ENCODE results near the gene LRBA. TPM values are rescaled to one million over a fixed set of nuclear protein-coding genes. Genes with fewer than 3 reads are reported as not detected.

Gene LRBA
- total and polyA plus RNA-seq, 4 donors: 8.2 to 69.8 (median 32.8) TPM

DNA sequence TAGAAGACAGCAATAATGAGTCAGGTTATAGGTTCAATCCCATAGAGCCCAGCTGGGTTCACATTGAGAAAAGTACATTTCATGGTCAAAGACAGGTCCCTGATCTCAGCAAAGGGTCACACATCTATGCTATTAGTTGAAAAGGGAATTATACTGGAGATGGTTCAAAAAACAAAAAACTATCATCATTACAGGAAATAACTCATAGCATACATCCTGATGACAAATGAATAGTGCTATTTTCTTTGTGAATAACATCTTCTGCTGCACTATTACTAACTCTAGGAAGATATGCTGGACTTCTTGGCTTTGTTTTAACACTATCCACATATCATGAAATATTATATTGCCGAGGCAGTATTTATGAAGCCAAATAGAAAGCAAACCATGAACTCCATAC is 635.6 kb downstream of the LRBA start:
- TF ChIP-seq JUND (IDR thresholded peaks at IDR 0.05) (no peak), SP1 (IDR thresholded peaks at IDR 0.05) (no peak), TAF1 (conservative IDR thresholded peaks at IDR 0.05) (no peak), FOXA2 (IDR thresholded peaks at IDR 0.05) (no peak), REST (IDR thresholded peaks at IDR 0.05) (no peak), EGR1 (IDR thresholded peaks at IDR 0.05; ENCODE audit: low read depth in 2 of 2) (no peak), FOXA1 (IDR thresholded peaks at IDR 0.05) (no peak), RXRA (IDR thresholded peaks at IDR 0.05) (no peak), RAD21 (IDR thresholded peaks at IDR 0.05) (no peak), GABPA (IDR thresholded peaks at IDR 0.05 in 1 of 2, conservative IDR thresholded peaks at IDR 0.05 in 1 of 2) (no peak), YY1 (IDR thresholded peaks at IDR 0.05) (no peak), HNF4A (conservative IDR thresholded peaks at IDR 0.05) (no peak), NR2F2 (IDR thresholded peaks at IDR 0.05) (no peak), HNF4G (IDR thresholded peaks at IDR 0.05) (no peak)
- TF ChIP-seq, protein P1, sequence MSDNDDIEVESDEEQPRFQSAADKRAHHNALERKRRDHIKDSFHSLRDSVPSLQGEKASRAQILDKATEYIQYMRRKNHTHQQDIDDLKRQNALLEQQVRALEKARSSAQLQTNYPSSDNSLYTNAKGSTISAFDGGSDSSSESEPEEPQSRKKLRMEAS (IDR thresholded peaks at IDR 0.05): no peak
- TF ChIP-seq, protein P2, sequence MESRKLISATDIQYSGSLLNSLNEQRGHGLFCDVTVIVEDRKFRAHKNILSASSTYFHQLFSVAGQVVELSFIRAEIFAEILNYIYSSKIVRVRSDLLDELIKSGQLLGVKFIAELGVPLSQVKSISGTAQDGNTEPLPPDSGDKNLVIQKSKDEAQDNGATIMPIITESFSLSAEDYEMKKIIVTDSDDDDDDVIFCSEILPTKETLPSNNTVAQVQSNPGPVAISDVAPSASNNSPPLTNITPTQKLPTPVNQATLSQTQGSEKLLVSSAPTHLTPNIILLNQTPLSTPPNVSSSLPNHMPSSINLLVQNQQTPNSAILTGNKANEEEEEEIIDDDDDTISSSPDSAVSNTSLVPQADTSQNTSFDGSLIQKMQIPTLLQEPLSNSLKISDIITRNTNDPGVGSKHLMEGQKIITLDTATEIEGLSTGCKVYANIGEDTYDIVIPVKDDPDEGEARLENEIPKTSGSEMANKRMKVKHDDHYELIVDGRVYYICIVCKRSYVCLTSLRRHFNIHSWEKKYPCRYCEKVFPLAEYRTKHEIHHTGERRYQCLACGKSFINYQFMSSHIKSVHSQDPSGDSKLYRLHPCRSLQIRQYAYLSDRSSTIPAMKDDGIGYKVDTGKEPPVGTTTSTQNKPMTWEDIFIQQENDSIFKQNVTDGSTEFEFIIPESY (IDR thresholded peaks at IDR 0.05): no peak
- TF ChIP-seq, protein P3, sequence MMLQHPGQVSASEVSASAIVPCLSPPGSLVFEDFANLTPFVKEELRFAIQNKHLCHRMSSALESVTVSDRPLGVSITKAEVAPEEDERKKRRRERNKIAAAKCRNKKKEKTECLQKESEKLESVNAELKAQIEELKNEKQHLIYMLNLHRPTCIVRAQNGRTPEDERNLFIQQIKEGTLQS (IDR thresholded peaks at IDR 0.05): no peak
- TF ChIP-seq, protein P4, sequence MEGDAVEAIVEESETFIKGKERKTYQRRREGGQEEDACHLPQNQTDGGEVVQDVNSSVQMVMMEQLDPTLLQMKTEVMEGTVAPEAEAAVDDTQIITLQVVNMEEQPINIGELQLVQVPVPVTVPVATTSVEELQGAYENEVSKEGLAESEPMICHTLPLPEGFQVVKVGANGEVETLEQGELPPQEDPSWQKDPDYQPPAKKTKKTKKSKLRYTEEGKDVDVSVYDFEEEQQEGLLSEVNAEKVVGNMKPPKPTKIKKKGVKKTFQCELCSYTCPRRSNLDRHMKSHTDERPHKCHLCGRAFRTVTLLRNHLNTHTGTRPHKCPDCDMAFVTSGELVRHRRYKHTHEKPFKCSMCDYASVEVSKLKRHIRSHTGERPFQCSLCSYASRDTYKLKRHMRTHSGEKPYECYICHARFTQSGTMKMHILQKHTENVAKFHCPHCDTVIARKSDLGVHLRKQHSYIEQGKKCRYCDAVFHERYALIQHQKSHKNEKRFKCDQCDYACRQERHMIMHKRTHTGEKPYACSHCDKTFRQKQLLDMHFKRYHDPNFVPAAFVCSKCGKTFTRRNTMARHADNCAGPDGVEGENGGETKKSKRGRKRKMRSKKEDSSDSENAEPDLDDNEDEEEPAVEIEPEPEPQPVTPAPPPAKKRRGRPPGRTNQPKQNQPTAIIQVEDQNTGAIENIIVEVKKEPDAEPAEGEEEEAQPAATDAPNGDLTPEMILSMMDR (IDR thresholded peaks at IDR 0.05; ENCODE audit: low read depth, low read length, missing input control): no peak
- no peak for DNase-seq (ENCODE audit: low spot score)
- Histone ChIP-seq H3K27me3 (ENCODE audit: control insufficient read depth in 4 of 4, insufficient read depth in 4 of 4, low read length in 3 of 4) (no peaks in the 10 kb centered on the region), H3K4me1 (ENCODE audit: control insufficient read depth in 4 of 4, insufficient read depth in 4 of 4, low read length in 3 of 4) (no peaks in the 10 kb centered on the region), H3K9ac (ENCODE audit: low read depth in 1 of 2, low read length in 2 of 2) (no peak overlapping the region), H3K36me3 (ENCODE audit: control insufficient read depth in 4 of 4, insufficient read depth in 3 of 4, low read depth in 1 of 4, low read length in 3 of 4) (no peaks in the 10 kb centered on the region), H3K27ac (ENCODE audit: low read depth in 1 of 2, low read length in 2 of 2) (no peak overlapping the region), H3K9me3 (ENCODE audit: control insufficient read depth in 4 of 4, low read length in 3 of 4) (no peaks in the 10 kb centered on the region), H3K4me3 (ENCODE audit: low read depth in 1 of 3, low read length in 3 of 3) (no peak overlapping the region)
- 85% methylated on average over 1 of the region's 1 CpG for WGBS

All from liver (tissue), 9 donors.